Mucosa of descending colon (tissue), 3 donors: ENCODE results near the gene ETS1. TPM values are rescaled to one million over a fixed set of nuclear protein-coding genes. Genes with fewer than 3 reads are reported as not detected.

Source experiments
- ATAC-seq: fragments of 200-7000 bp; cut with Tn5 transposase; one replicate; pipeline ENCODE4 v1.9.1; 2020; ENCODE audit warnings: mild to moderate bottlenecking, moderate library complexity
- DNase-seq, 3 donors: peaks; one replicate each; pipeline ENCODE4 v3.0.0-alpha.2; 2020
- H3K36me3 ChIP-seq: fragments of 200-600 bp; one replicate; pipeline ENCODE4 v1.8.0; 2021; ENCODE audit warnings: low read depth, mild to moderate bottlenecking
- H3K4me1 ChIP-seq: fragments of 200-600 bp; one replicate; pipeline ENCODE4 v1.8.0; 2021; ENCODE audit warnings: low read depth, mild to moderate bottlenecking
- H3K4me3 ChIP-seq: fragments of 200-600 bp; one replicate; pipeline ENCODE4 v1.8.0; 2021; ENCODE audit warnings: mild to moderate bottlenecking
- H3K9me3 ChIP-seq: fragments of 200-600 bp; one replicate; pipeline ENCODE4 v1.8.0; 2021; ENCODE audit warnings: mild to moderate bottlenecking
- intact Hi-C, 2 donors: fragments of 100-400 bp; cut with DNase I in 1 of 2; cut with micrococcal nuclease in 1 of 2; formaldehyde crosslinking; loops; one replicate each; pipeline versions ENCODE4 v1.11.0 to v1.11.1; 2022; cut with DNase I, micrococcal nuclease
- total RNA-seq, 3 donors: library from RNA; stranded (reverse); fragmentation: NEBNext Ultra II Directional in 2 of 3; extraction: Animal tissue kit (Norgen Biotek cat#: 25700) in 2 of 3; gene quantifications; one replicate each; pipeline versions ENCODE4 v1.2.1 to v1.2.4, GENCODE V29; 2021 to 2023
- TF ChIP-seq, protein P1 (sequence below): fragments of 200-600 bp; IDR thresholded peaks from one replicate; pipeline ENCODE4 v1.8.0; 2022; ENCODE audit warnings: antibody characterized with exemption, mild to moderate bottlenecking
- donor health status: DM: no; HTN: no; CAD: no; lungs with moderate emphysema.
- donor health status: DM: no; HTN: no; CAD: no.
- donor health status: DM: no; HTN: yes; CAD: no.

Gene ETS1
- total RNA-seq, 3 donors from 2014 or later: 36.5 to 41.2 (median 38.6) TPM

DNA sequence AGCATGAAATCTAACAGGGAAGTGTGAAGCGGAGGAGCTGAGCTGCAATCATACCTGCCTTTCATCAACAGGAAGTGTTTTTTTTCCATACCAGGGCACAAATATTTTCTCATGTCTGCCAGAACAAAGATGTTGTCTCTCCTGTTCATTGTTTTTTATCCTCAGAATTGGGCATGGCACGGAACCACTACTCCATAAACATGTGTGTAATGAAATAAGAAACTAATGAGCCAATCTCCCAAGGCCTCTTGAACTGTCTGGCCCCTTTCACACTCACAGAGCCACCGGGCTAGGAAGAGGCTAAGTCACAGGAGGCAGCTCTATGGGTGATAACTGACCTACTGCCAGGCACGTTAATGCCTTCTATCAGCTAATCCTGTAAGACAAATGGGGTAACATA lies 124.4 kb downstream of the ETS1 start:
- intact Hi-C loops: no loop called here
- Histone ChIP-seq H3K4me3 (no peak overlapping the region), H3K4me1 (peaks cover 18% of the 10 kb centered on the region), H3K36me3 (no peaks in the 10 kb centered on the region), H3K9me3 (no peaks in the 10 kb centered on the region)
- DNase-seq (no peak), ATAC-seq (no peak)
- TF ChIP-seq, protein P1, sequence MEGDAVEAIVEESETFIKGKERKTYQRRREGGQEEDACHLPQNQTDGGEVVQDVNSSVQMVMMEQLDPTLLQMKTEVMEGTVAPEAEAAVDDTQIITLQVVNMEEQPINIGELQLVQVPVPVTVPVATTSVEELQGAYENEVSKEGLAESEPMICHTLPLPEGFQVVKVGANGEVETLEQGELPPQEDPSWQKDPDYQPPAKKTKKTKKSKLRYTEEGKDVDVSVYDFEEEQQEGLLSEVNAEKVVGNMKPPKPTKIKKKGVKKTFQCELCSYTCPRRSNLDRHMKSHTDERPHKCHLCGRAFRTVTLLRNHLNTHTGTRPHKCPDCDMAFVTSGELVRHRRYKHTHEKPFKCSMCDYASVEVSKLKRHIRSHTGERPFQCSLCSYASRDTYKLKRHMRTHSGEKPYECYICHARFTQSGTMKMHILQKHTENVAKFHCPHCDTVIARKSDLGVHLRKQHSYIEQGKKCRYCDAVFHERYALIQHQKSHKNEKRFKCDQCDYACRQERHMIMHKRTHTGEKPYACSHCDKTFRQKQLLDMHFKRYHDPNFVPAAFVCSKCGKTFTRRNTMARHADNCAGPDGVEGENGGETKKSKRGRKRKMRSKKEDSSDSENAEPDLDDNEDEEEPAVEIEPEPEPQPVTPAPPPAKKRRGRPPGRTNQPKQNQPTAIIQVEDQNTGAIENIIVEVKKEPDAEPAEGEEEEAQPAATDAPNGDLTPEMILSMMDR: no peak

DNA sequence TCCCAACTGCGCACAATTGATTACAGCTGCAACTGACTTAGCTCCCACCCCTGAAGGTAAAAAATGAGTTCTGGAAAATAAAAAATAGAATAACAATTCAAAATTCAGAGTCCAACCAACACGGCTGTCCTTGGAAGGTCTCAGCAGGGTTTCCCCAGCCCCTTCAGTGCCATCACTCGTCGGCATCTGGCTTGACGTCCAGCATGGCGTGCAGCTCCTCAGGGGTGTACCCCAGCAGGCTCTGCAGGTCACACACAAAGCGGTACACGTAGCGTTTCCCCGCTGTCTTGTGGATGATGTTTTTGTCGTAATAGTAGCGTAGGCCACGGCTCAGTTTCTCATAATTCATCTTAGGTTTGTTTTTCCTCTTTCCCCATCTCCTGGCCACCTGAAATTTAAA lies 125.2 kb downstream of the ETS1 start:
- H3K4me1 ChIP-seq: peaks cover 18% of the 10 kb centered on the region
- H3K9me3 ChIP-seq: no peaks in the 10 kb centered on the region
- intact Hi-C loops: no loop called here
- ATAC-seq: no peak
- no peak overlapping the region for H3K4me3 ChIP-seq
- no peaks in the 10 kb centered on the region for H3K36me3 ChIP-seq
- TF ChIP-seq, protein P1: no peak
- no peak for DNase-seq

DNA sequence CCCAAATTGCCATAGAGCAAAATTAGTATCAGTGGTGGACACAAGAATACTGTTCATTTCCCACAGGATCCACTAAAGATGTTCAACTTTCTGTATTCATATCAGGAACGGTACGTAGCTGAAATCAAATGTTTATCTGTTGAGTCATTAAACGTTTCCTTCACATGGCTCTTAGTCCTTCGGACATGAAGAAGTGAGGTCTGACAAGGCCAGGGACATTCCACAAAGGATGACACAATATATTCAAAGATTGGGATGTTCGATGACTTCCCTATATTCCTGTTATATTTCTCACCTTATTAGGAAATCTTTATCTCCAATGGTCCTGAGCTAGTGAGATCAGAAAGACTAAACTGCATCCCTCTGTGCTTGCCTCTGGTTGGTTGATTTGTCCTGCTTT lies 129.0 kb downstream of the ETS1 start:
- TF ChIP-seq, protein P1: no peak
- no peaks in the 10 kb centered on the region for H3K9me3 ChIP-seq
- H3K4me3 ChIP-seq: no peak overlapping the region
- peaks cover 5% of the 10 kb centered on the region for H3K4me1 ChIP-seq
- intact Hi-C loops: no loop called here
- H3K36me3 ChIP-seq: no peaks in the 10 kb centered on the region
- ATAC-seq (no peak), DNase-seq (no peak)

DNA sequence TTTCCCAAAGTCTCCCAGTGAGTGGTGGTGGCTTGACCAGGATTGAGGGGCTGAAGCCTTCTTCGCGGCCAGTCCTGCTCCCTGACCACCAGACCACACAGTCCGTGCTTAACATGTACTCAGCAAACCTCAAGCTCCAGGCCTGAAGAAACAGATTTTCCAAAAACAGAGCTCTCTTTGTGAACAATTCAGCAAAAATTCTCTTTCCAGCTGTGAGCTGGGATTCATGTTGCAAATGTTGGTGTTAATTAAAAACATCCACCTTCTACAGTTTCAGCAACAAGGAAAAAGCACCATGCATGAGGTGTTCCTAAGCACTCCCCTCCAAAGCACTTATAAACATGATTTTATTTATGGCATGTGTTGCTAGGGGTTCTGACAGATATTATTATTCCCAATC lies 129.5 kb downstream of the ETS1 start:
- Histone ChIP-seq H3K36me3 (no peaks in the 10 kb centered on the region), H3K4me3 (no peak overlapping the region), H3K9me3 (no peaks in the 10 kb centered on the region), H3K4me1 (peaks cover 9% of the 10 kb centered on the region)
- intact Hi-C loops: no loop called here
- no peak for ATAC-seq
- no peak for DNase-seq
- TF ChIP-seq, protein P1: no peak

DNA sequence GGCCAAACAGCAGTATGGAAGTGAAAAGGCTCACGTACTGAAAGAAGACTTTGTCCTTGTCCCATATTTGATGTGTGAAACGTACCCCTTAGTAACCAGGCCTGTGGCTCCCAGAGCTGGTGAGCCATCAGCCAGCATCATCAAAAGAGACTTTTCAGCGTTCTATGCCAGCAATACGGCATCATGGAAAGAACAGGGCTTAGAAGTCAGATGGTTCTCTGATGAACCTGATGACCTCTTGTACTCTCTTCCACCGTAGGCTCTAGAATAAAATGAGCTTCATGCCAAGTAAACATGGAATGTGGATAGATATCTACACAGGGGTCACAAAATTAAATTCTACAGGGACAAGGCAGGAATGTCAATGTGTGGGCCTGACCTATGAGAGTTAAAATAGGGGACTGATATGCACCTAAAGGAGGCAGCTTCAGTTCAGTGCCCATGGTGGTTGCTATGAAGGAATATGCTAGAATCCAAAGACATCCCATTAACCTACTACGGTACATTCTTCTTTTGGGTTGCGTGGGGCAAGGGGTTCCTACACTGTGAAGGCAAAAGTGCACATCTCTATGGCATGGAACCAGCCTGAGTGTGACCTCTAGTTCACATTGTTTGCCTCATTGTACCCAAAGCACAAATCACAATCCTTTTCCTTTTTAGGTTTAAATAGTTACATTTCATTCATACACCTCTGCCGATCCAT lies 130.6 kb downstream of the ETS1 start:
- ATAC-seq (no peak), DNase-seq (no peak)
- no peak overlapping the region for H3K4me3 ChIP-seq
- peaks cover 18% of the 10 kb centered on the region for H3K4me1 ChIP-seq
- H3K9me3 ChIP-seq: no peaks in the 10 kb centered on the region
- intact Hi-C loops: no loop called here
- H3K36me3 ChIP-seq: no peaks in the 10 kb centered on the region
- TF ChIP-seq, protein P1: no peak

DNA sequence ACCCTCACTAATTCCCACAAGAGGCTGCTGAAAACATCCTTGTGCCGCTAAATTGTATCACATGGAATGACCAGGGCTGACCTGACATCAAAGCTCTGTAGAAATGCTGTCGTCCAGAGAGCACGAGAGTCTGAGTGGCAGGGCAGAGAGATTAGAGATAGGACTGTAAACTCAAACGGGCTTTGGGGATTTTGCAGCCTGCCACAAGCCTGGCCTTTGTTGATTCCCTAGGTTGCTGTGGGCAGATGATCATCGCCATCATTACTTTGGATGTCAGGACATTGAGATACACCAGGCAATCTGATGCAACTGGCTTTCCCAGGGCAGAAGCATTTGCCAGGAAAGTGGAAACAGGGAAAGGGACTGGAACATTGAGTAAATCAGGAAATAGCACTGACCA lies 131.6 kb downstream of the ETS1 start:
- H3K4me3 ChIP-seq: no peak overlapping the region
- DNase-seq (no peak), ATAC-seq (no peak)
- TF ChIP-seq, protein P1: no peak
- H3K9me3 ChIP-seq: no peaks in the 10 kb centered on the region
- H3K36me3 ChIP-seq: no peaks in the 10 kb centered on the region
- intact Hi-C loops: no loop called here
- peaks cover 21% of the 10 kb centered on the region for H3K4me1 ChIP-seq
